ENCODE data around the gene FAM76A. TPM values are rescaled to one million over a fixed set of nuclear protein-coding genes. Genes with fewer than 3 reads are reported as not detected.

FAM76A gene
- total RNA-seq, 1 donor from 2014 or later, result 33.4 TPM

DNA sequence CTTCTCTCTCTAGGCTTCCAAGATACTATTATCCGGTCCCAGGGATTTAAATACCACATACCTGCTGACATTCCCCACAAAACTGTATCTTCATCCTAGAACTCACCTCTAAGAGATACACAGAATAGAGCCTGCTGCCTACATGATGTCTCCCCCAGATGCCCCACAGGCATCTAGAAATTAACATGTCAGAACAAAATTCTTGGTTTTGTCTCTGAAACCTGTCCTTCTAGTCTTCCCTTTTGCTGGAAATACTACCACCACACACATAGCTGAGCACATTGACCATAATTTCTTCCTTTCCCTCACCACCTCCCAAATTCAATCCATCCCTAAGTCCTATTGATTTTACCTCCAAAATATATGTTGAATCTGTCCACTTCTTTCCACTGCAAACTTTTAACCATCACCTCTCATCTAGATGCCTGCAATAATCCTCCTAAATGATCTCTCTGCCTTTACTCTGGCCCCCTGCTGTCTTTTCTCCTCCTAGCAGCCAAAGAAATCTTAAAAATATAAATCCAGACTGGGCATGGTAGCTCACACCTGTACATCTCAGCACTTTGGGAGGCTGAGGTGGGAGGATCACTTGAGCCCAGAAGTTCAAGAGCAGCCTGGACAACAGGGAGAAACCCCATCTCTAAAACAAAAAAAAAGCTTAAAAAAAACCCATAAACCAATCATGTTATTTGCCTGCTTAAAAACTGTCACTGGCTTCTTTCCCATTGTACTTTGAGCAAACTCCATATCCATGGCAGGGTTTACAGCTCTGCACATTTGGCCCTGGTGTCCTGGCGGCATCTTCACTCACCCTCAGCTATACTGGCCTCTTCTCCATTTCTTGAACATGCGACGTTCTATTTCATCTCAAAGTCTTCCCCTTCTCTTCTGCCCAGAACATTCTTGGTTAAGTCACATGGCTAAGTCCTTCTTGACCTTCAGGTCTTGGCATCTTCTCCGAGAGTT is 6.2 kb upstream of the FAM76A start:
- DNase-seq (ENCODE audit: low read depth), result peak; percentile 32

DNA sequence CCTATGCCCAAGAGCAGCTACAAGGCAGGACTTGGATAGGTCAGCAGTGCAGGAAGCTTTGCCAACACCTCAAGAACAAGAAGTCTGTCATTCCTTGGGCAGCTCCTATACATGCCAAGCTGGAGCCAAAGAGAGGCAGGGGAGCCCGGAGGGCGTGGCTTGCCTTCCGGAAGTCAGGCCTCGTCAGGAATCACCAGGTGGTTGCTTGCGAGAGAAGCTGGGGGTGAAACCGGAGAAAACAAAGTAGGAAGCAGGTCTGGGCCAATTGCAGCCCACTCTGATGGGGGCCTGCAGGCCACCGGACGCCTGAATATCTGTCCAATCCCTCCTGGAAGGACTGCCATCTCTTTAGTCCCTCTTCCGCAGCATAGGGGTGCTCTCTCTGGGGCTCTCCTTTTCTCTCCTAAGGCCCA is 794 bp upstream of the FAM76A start:
- no peak for DNase-seq (ENCODE audit: low read depth)

DNA sequence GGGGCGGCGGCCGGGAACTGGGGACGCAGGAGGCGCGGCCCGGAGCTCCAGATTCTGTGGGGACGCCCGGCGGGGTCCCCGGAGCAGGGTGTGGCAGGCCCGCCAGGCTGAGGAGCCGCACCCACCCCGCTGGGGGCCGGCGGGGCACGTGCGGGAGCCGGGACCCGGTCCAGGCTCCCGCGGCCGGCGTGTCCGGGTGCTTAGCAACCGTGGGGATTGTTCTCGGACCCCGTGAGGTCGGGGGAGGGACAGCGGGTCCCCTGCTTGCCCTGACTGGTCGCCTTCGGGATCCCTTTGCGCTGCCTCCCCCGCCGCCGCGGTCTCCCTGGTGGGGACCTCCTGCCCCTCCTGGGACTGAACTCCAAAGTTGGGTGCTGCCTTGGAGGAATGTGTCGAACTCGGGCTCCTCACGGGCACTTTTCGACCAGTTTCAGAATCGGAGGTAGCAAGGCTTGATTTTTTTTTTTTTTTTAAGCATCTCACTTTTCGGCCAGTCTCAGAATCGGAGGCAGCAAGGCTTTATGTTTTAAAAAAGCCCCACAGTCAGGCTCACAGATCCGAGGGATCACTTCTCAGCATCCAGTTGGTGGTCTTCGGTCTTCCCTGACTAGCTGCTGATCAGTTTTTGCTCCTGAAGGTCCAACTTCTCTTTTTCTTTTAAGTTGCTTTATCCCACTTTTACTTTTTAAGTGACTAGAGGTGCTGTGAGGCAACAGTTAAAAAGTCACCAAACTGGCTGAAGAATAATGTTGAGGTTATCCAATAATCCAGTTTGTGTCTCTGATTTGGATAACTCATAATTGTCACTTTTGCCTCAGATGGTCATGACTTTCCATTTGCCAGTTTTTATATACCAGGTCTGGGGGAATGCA is 648 bp downstream of the FAM76A start:
- DNase-seq (ENCODE audit: low read depth), result peak; percentile 68

DNA sequence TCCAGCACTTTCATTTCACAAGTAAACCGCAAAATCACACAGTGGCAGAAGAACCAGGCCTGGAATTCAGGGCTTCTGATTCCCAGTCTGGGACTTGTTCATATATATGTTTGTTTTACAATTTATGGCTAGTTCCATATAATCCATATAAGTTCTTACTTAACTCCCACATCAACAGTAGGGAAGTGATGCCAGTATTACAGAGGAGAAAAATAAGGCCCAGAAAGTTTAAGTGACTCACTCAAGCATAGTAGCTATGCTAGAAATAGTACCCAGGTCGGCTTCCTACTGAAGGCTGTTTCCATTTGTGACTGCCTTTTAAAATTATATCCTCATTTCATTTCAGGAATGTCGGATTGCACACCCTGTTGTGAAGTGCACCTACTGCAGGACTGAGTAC is 1.4 kb downstream of the FAM76A start:
- peak; percentile 39 for DNase-seq (ENCODE audit: low read depth)

DNA sequence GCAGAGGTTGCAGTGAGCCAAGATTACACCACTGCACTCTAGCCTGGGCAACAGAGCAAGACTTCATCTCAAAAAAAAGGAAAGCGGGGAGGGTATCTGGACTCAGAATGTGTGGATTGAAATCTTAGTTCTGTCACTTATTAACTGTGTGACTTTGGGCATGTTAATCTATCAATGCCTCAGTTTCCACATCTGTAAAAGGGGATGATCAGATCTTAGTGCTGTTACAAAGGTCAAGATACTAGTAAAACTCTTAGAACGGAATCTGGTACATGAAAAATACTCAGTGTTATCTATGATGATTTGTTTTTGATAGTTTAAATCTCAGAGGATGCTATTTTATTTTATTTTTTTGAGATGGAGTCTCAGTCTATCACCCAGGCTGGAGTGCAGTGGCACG is 10.5 kb downstream of the FAM76A start:
- DNase-seq (ENCODE audit: low read depth), result no peak

DNA sequence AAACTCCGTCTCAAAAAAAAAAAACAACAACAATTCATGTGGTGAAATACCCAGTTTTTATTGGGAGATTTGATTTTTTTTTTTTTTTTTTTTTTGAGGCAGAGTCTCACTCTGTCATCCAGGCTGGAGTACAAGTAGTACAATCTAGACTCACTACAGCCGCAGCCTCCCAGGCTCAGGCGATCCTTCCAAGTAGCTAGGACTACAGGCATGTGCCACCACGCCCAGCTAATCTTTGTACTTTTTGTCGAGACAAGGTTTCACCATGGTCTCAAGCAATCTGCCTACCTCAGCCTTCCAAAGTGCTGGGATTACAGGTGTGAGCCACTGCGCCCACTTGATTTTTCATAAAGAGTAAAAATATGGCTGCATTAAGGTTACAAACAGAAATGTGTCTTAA is 15.4 kb downstream of the FAM76A start:
- DNase-seq (ENCODE audit: low read depth), result no peak

DNA sequence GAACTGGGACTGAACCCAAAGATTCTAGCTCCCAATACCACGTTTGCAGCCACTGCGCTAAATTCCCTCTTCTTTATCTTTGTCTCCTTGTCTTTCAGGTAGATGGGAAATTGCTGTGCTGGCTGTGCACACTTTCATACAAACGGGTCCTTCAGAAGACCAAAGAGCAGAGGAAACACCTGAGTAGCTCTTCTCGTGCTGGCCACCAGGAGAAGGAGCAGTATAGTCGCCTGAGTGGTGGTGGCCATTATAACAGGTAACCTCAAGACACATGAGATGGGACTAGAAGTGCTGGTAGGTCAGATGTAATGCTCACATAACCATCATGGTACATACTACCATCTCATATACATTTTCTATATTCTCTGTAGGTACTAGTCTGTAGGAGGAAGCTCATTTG is 18.8 kb downstream of the FAM76A start:
- DNase-seq (ENCODE audit: low read depth), result no peak

DNA sequence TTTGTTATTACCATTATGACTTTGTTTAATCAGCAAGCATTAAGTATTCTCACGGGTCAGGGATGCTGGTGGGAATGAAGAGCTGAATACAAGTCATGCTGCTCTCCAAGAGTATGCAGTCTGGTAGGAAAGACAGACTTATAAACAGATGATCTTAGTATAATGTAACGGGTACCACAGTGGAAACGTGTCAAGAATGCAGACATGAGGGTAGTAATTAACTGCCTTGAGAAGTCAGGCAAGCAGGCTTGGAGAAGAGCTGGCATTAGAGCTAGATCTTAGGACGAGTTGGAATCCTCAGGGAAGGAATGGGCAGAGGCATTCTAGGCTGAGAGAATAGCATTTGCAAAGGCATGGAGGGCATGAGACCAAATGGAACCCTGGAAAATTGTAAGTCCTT is 19.7 kb downstream of the FAM76A start:
- no peak for DNase-seq (ENCODE audit: low read depth)

DNA sequence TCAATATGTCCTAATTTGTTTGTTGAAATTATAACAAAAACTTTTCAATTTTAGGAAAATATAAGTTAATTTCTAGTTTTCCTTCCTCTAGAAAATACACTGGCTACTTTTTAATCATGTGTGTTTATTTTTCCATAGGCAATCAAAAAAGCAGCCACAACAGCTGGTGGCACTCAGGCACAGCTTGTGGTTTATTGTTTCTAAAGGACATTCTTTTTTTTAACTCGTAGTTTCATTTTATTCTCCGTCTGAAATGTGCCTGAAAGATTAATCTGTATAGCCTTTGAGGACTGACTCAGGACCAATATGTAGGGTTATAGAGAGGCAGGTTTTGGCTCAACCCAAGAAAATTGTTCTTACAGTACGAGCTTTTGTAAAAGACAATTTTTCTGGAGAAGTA is 26.6 kb downstream of the FAM76A start:
- DNase-seq (ENCODE audit: low read depth), result peak; percentile 13

DNA sequence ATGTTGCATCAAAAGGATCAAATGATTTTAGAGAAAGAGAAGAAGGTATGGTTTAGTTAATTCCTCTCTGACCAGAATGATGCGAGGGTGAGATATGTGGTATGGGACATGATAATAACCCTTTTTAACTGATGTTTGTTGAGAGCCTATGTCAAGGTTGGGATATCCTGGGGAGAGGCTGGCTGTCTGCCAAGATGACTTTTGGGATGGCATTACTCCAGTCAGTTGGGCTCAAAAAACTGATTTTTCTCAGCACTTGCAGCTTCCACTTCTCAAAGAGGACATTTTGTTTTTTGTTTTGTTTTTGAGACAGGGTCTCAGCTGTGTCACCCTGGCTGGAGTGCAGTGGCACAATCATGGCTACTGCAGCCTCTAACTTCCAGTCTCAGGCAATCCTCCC is 29.5 kb downstream of the FAM76A start:
- peak; percentile 9 for DNase-seq (ENCODE audit: low read depth)

DNA sequence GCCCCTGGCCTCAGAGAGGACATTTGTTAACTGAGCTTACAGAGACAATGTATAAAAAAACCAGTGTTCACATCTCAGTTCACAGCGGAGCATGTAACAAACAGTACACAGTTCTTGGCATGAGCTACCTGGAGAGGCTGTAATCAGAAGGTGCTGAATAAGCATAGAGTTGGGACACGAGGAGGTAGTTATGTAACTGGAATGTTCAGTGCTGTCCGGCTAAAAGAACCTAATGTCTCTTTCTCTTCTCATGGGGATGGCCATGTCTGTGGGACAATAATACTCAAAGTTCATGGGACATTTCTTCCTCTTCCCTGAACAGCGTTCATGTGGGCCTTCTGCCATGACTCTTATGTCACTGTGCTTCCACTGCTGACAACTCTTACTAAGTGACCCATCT is 30.1 kb downstream of the FAM76A start:
- DNase-seq (ENCODE audit: low read depth), result no peak

DNA sequence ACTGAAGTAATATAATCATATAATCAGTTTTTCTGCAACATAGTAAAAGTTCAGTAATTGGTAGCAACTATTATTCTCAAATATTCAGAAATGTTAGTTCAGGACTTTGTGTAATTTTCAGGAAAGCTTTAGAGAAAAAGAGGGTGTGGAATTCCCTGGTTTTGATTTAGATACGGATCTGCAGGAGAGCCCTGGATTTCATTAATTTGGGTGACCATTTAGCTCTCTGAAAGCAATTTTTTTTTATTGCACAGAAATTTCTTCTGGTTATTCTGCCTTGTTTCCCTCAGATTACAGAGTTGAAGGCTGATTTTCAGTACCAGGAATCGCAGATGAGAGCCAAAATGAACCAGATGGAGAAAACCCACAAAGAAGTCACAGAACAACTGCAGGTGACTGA is 33.5 kb downstream of the FAM76A start:
- no peak for DNase-seq (ENCODE audit: low read depth)

DNA sequence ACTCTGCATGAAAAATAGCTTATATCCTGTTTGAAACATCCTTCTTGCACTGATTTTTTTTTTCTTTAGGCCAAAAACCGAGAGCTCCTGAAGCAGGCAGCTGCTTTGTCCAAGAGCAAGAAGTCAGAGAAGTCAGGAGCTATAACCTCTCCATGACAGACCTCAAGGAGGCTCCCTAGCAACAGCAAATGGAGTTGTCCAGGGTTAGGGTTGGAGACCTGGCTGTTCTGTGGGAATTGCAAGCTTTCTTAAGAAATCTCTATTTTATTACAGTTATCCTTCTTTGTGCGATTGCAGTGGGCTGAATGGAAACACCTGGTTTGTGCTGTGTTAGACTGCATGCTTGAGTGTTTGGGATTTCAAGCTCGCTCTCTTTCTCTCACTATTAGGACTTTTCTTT is 34.7 kb downstream of the FAM76A start:
- no peak for DNase-seq (ENCODE audit: low read depth)

DNA sequence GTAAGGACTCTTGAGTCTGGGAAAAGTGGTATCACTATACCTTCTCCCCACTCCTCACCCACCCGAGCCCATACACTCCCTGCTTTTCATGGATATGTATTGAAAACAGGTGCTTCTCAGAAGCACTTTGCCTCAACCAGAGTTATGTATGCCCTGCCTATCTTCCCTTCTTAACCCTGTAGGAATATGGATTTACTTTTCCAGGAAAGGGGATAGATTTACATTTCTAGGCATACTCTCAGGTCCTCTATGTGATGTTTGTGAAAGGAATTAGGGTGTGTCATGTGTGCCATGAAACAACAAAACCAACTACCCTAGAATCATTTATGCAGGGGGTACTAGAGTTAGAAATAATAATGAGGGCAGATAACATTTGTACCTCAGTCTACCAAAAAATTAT is 36.3 kb downstream of the FAM76A start:
- DNase-seq (ENCODE audit: low read depth), result no peak

DNA sequence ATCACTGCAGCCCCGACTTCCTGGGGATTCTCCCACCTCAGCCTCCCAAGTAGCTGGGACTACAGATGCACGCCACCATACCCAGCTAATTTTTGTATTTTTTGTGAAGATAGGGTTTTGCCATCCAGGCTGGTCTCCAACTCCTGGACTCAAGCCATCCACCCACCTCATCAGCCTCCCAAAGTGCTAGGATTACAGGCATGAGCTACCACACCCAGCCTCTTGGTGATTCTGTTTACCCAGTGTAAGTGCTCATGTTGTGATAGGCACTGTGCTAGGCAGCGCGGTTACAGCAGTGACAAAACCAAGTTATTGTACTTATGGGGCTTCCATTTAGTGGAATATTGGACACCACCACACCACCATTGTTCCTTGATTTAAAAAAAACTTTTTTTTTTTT is 37.6 kb downstream of the FAM76A start:
- DNase-seq (ENCODE audit: low read depth), result no peak

DNA sequence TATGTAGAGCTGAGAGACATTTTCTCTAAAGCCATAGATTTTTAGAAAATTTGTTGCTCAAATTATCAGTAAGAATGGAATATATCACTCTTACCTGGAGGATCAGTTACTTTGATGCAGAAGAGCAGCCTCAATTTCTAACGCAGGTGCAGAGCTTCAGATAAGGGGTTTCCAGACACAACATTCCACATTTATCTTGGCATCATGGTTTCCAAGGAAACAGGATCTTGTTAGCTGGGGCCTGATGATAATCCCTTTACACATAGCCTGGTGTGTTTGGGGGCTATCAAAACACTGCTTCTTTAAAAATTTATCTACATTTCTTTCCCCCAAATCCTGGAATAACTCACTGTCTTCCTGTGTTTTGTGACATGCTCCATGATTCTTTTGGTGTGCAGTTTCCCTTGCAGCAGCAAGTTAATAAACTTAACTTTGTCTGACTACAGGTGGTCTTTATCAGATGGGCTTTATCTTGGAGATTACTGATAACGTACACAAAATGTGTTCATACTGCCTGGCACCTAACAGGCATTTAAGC is 44.6 kb downstream of the FAM76A start:
- no peak for DNase-seq (ENCODE audit: low read depth)

DNA sequence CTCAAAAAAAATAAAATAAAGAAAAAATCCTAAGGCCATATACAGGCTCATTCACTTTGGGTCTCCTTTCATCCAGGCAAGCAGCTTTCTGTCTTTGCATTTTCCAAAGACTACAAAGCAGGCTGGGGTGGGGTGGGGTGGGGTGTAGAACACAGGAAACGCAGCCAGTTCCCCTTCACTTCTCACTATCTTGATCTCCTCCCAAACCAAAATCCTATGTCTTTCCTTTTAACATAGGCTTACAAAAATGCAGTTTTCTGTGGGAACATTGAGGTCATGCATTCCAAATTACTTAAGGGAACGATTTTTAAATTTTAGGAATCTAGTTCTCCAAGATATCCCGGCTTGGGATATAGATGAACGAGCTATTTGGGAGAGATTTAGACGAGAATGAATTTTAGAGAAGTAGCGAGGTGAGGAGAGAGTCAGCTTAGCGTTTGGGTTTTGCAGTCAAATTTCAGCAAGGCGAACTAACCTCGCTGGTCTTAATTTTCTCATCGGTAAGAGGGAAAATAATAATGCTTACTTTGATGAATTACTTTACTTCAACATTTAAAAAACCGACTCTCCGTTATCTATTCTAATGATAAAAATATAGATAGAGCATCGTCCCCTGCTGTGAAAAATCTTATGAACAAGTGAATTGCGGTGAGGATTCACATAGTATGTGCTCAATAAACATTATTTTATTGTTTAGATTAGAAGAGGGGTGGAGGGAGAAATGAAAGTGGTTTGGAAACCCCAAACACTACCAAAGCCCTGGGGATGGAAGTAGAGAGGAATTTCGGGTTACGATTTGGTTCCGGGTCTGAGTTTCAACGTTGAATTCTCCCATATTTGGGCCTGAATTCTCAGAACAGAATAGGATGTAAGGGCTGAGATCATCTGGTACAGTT is 46.5 kb downstream of the FAM76A start:
- DNase-seq (ENCODE audit: low read depth), result no peak

DNA sequence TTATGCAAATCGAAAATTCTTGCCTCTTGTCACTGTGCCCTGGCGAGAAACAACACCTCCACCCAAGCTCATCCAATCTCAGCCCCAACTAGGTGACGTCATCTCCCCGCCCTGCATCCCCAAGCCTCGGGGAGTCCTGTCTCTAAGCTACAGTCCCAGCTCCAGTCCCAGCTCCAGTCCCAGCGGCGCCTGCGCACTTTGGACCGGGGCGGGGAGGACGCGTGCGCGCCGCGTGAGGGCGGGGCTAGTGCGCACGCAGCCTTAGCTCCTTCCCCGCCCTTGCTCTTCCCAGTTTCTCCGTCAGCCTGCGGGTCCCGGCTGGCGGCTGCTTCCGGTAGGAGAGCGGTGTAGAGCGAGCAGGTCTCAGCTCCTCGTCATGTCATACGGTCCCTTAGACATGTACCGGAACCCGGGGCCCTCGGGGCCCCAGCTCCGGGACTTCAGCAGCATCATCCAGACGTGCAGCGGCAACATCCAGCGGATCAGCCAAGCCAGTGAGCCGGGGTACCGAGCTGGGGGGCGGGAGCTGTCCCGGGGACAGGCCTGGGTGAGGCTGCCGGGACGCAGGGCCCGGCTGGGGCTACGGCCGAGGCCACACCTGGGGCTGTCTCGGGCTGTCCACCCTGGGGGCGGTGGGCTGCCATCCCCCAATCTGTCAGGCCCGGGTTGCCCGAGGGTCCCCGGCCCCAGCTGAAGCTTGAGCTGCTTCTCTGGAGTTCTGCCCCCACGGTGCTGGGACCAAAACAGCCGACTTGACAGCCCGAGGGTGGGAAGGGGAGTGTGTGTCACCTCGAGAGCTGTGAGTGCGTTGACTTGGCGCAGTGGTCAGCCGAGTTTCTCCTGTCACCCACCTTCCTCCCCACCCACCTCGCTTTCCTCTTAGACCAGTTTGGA is 47.4 kb downstream of the FAM76A start, which contains the start of gene STX12:
TSS of gene STX12 (plus strand) at position 288 of the 894 bp plus-strand sequence. CDS start at position 377, 89 bp downstream.
- peak; percentile 99 for DNase-seq (ENCODE audit: low read depth)

DNA sequence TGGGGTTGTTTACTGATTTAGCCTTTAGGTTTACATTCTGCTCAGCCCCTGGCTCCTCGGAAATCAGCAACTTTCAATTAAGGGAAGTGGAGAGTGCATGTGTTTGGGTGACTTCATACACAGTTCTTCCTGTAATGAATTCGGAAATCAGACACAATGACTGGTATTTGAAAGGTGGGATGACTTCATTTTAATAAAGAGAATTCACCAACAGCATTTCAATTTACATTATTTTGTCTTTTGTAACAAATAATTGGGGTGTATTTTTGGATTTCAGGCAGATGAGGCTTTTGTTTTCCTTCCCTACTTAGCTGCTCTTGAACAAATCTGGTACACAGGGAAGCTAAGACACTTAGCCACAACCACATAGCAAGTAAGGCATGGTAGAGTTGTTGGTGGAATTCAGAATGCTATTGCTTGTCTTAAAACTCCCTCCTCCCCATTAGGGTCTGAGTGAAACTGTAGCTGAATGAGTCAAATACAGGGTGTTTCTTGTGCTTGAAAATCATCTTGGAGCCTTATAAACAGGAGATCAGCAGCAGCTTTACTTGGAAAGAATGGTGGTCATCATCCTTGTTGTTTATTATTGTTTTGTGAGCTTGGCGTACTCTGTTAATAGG is 48.2 kb downstream of the FAM76A start:
- peak; percentile 12 for DNase-seq (ENCODE audit: low read depth)
